Neutrophil (primary cell): ENCODE results near the gene ASB18.

Experiments
- H3K27ac ChIP-seq: fragments of 200-600 bp; sonication (generic); 2 replicates; pipeline ENCODE4 v1.5.1; 2016; ENCODE audit warnings: mild to moderate bottlenecking, moderate library complexity
- H3K27me3 ChIP-seq: fragments of 200-600 bp; sonication (generic); 2 replicates; pipeline ENCODE4 v1.6.0; 2016; ENCODE audit warnings: mild to moderate bottlenecking
- H3K36me3 ChIP-seq: fragments of 200-600 bp; sonication (generic); 2 replicates; pipeline ENCODE4 v1.5.1; 2017
- H3K4me1 ChIP-seq, 2 experiments: fragments of 200-600 bp in 1 of 2; sonication (generic) in 1 of 2; 1 replicate in 1 of 2; 2 replicates in 1 of 2; pipeline versions ENCODE4 v1.5.1 to v1.6.1; 2013 to 2016; ENCODE audit warnings: low read depth in 1 of 2, low read length in 1 of 2, mild to moderate bottlenecking in 1 of 2, moderate library complexity in 1 of 2; ENCODE audit not compliant: control insufficient read depth in 1 of 2, insufficient read depth in 1 of 2
- H3K4me3 ChIP-seq, 2 experiments: fragments of 200-600 bp in 1 of 2; sonication (generic) in 1 of 2; 1 replicate in 1 of 2; 2 replicates in 1 of 2; pipeline ENCODE4 v1.5.1; 2013 to 2016; ENCODE audit warnings: low read depth in 1 of 2, low read length in 1 of 2, mild to moderate bottlenecking in 1 of 2, moderate library complexity in 1 of 2
- H3K9me3 ChIP-seq: fragments of 200-600 bp; sonication (generic); 2 replicates; pipeline ENCODE4 v1.5.1; 2016
- TF ChIP-seq, protein P1 (sequence below): fragments of 200-600 bp; sonication (generic); IDR thresholded peaks from 2 replicates; pipeline ENCODE4 v1.5.1; 2016; ENCODE audit warnings: antibody characterized with exemption

The ASB18 gene

DNA sequence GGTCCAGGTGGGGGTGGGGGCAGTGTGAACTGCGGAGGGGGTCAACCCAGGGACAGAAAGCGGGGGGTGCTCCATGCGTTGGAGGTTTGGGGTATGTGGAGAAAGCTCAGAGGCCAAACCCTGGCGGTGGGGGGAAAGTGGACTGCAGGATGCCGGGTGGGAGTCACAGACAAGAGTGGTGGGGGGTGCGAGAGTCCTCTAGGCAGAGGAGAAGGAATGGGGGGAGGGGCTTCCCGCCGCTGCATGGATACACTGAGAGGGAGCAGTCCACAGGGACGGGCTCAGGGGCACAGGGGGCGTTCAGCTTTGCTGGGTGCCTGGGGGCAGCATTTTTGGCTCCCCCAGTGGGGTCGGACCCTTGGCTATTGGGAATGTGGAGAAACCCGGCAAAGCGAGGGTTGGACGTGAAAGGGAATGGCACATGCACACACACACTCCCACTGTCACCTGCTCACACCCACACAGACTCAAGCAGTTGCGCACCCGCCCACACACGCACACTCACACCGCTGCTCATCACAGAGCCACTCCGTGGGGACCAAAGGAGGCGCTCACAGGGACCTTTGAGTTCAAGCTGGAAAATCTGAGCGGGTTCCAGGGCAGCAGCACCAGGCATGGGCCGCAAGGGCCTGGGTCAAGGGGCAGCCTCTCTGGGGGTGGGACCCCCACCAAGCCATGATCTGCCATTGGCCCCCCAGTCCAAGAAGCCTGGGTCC is 103.7 kb downstream of the ASB18 start:
- TF ChIP-seq, protein P1, sequence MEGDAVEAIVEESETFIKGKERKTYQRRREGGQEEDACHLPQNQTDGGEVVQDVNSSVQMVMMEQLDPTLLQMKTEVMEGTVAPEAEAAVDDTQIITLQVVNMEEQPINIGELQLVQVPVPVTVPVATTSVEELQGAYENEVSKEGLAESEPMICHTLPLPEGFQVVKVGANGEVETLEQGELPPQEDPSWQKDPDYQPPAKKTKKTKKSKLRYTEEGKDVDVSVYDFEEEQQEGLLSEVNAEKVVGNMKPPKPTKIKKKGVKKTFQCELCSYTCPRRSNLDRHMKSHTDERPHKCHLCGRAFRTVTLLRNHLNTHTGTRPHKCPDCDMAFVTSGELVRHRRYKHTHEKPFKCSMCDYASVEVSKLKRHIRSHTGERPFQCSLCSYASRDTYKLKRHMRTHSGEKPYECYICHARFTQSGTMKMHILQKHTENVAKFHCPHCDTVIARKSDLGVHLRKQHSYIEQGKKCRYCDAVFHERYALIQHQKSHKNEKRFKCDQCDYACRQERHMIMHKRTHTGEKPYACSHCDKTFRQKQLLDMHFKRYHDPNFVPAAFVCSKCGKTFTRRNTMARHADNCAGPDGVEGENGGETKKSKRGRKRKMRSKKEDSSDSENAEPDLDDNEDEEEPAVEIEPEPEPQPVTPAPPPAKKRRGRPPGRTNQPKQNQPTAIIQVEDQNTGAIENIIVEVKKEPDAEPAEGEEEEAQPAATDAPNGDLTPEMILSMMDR = no peak
- Histone ChIP-seq H3K4me1 (no peaks in the 10 kb centered on the region), H3K9me3 (no peaks in the 10 kb centered on the region), H3K4me3 (no peak overlapping the region), H3K27ac (no peak overlapping the region), H3K27me3 (peaks cover 97% of the 10 kb centered on the region), H3K36me3 (no peaks in the 10 kb centered on the region)

DNA sequence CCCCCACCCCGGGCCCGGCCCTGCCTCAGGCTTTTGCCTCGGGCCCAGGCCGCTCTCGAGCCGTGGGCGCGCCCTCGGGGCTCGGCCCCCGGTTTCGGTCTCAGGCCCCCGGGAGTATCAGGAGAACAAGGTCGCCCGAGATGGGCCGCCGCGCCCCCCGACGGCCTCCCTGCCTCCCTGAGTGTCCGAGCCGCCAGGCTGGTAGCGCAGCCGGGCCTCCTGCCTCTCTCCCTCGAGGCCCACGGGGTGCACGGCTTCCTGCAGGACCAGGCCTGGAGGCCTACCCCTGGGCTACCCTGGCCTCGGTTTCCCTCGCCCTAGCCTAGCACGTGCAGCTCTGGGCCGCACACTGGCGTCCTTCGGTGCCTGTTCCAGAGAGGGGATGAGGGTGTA is 104.4 kb downstream of the ASB18 start:
- Histone ChIP-seq H3K4me1 (no peaks in the 10 kb centered on the region), H3K36me3 (no peaks in the 10 kb centered on the region), H3K27me3 (peaks cover 90% of the 10 kb centered on the region), H3K4me3 (no peak overlapping the region), H3K27ac (no peak overlapping the region), H3K9me3 (no peaks in the 10 kb centered on the region)
- TF ChIP-seq, protein P1 = no peak

DNA sequence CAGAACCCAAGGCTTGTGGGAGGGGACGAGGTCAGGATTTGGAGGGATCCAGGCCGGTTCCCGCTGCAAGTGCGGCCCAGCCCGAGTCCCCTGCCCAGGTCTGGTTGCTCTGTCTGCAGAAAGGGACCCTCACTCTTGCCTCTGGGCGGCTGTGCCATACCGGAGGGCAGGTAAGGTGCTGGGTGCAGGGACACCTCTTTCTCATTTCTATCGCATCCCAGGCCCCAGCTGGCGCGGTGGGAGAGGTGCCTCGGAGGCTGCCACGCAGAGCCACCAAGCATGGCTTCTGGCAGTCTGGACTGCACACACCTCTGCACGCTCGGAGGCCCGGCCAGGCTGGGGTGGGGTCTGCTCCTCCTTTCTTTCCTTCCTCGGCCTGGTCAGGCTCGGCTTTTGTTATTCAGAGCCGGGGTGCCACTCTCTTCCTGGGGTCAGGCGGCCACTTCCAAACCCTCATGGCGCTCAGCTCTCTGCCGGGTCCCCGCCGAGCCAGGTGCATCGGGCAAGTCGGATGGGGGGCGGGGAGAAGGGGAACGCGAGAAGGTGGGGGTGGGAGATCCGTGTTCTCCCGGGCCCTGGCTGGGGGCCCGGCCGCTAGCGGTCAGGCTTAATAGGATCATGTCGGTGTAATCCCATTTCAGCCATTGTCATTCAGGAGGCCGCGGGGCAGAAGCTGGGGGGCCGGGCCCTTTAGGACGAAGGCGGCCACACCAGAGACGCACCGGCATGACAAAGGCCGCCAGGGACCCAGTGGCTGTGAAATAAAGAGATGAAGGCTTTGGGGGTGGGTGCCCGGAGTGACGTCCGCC is 105.0 kb downstream of the ASB18 start:
- Histone ChIP-seq H3K4me1 (no peaks in the 10 kb centered on the region), H3K9me3 (no peaks in the 10 kb centered on the region), H3K4me3 (no peak overlapping the region), H3K36me3 (no peaks in the 10 kb centered on the region), H3K27ac (no peak overlapping the region), H3K27me3 (peaks cover 84% of the 10 kb centered on the region)
- TF ChIP-seq, protein P1 = no peak

DNA sequence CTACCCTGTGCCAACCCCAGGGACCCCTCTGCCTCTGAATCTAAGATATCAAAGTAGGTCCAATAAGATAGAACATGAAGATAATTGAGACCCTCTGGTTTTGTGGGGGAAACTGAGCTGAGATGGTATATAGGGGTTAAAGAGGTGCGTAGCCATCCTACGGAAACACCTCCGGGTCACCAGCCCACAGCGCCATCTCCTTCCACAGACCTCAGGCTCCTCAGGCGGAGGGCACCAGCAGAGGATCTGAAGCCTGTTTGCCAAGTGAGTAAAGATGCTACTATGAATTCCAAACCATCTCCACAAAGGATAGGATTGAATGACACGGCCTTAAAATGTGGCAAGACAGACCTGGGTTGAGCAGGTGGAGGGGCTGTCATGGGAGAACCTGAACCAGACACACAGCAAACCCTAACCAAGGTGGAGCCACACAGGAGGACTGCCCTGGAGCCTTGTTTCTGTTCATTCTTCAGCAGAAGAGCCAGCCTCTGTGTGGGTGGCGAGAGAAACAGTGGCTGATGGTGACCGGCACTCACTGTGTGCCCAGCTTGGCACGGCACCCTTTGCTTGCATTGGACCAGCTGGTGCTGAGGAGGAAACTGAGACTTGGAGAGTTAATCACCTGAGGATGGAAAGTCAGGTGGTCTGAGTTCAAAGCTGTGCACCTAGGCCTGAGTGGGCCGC is 106.2 kb downstream of the ASB18 start:
- no peaks in the 10 kb centered on the region for H3K36me3 ChIP-seq
- peaks cover 72% of the 10 kb centered on the region for H3K27me3 ChIP-seq
- no peaks in the 10 kb centered on the region for H3K9me3 ChIP-seq
- H3K4me3 ChIP-seq = no peak overlapping the region
- TF ChIP-seq, protein P1 = no peak
- no peaks in the 10 kb centered on the region for H3K4me1 ChIP-seq
- H3K27ac ChIP-seq = no peak overlapping the region

DNA sequence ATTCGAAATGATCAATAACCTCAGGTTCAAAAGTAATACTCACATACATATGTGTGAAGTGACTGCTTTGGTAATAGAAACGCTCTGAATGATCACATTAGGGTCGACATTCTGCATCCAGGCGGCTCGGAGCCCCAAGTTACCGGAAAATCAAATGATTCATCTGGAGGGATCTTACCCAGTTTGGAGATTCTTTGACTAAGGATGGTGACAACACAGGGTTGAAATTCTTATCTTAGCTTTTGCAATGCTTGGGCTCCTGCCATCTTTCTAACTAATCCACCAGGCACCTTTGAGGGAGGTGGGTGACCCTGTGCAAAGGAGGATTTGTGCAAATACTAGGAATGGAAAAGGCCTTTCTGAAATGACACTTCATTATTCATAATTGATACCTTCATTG is 106.8 kb downstream of the ASB18 start:
- no peak overlapping the region for H3K4me3 ChIP-seq
- H3K4me1 ChIP-seq = no peaks in the 10 kb centered on the region
- H3K9me3 ChIP-seq = no peaks in the 10 kb centered on the region
- H3K27ac ChIP-seq = no peak overlapping the region
- H3K27me3 ChIP-seq = peaks cover 66% of the 10 kb centered on the region
- no peaks in the 10 kb centered on the region for H3K36me3 ChIP-seq
- TF ChIP-seq, protein P1 = no peak
